ENCODE measurements around the gene EVL.

The EVL gene

GRCh38 chr14:100084591-100084990 lies 19.4 kb downstream of the EVL start:
- Histone ChIP-seq H3K27me3 (ENCODE audit: insufficient read depth, poor library complexity, severe bottlenecking) (no peaks in the 10 kb centered on the region), H3K4me3 (replicated peaks; ENCODE audit: insufficient read depth, low read length) (no peak overlapping the region), H3K27ac (replicated peaks) (no peak overlapping the region)
- no peak for TF ChIP-seq SPI1 (IDR thresholded peaks at IDR 0.05; ENCODE audit: borderline replicate concordance, low read depth)
- TF ChIP-seq REST (IDR thresholded peaks at IDR 0.05; ENCODE audit: insufficient replicate concordance, low read depth) = no peak
- TF ChIP-seq POLR2AphosphoS5 (IDR thresholded peaks at IDR 0.05; ENCODE audit: low read depth) = no peak
- TF ChIP-seq GABPA (IDR thresholded peaks at IDR 0.05; ENCODE audit: low read depth) = no peak
- no peak for TF ChIP-seq CTCF (IDR thresholded peaks at IDR 0.05; ENCODE audit: insufficient read depth, low read length)
- DNase-seq (ENCODE audit: low read depth in 1 of 2, low spot score in 1 of 2) = no peak

- TF ChIP-seq POLR2AphosphoS5 (IDR thresholded peaks at IDR 0.05; ENCODE audit: low read depth) (no peak), REST (IDR thresholded peaks at IDR 0.05; ENCODE audit: insufficient replicate concordance, low read depth) (no peak), CTCF (IDR thresholded peaks at IDR 0.05; ENCODE audit: insufficient read depth, low read length) (no peak), GABPA (IDR thresholded peaks at IDR 0.05; ENCODE audit: low read depth) (no peak), SPI1 (IDR thresholded peaks at IDR 0.05; ENCODE audit: borderline replicate concordance, low read depth) (no peak)
- H3K27ac ChIP-seq (replicated peaks) = no peak overlapping the region
- no peak for DNase-seq (ENCODE audit: low read depth in 1 of 2, low spot score in 1 of 2)
- H3K27me3 ChIP-seq (ENCODE audit: insufficient read depth, poor library complexity, severe bottlenecking) = no peaks in the 10 kb centered on the region
- no peak overlapping the region for H3K4me3 ChIP-seq (replicated peaks; ENCODE audit: insufficient read depth, low read length)
Observed at GRCh38 chr14:100085462-100085861, 20.2 kb downstream of the EVL start.

- Histone ChIP-seq H3K27ac (replicated peaks) (no peak overlapping the region), H3K27me3 (ENCODE audit: insufficient read depth, poor library complexity, severe bottlenecking) (no peaks in the 10 kb centered on the region), H3K4me3 (replicated peaks; ENCODE audit: insufficient read depth, low read length) (no peak overlapping the region)
- no peak for TF ChIP-seq POLR2AphosphoS5 (IDR thresholded peaks at IDR 0.05; ENCODE audit: low read depth)
- TF ChIP-seq REST (IDR thresholded peaks at IDR 0.05; ENCODE audit: insufficient replicate concordance, low read depth) = no peak
- no peak for TF ChIP-seq SPI1 (IDR thresholded peaks at IDR 0.05; ENCODE audit: borderline replicate concordance, low read depth)
- TF ChIP-seq CTCF (IDR thresholded peaks at IDR 0.05; ENCODE audit: insufficient read depth, low read length) = no peak
- DNase-seq (ENCODE audit: low read depth in 1 of 2, low spot score in 1 of 2) = no peak
Observed at GRCh38 chr14:100086361-100086760, 21.1 kb downstream of the EVL start.

All from HL-60 (cell line).